Esophagus muscularis mucosa (tissue), 4 donors: ENCODE results near the gene SPOCK1.

Source experiments
- EP300 ChIP-seq: sonication (generic); formaldehyde crosslinking; IDR thresholded peaks from one replicate; pipeline ENCODE4 v1.6.1; 2017; ENCODE audit warnings: antibody characterized with exemption
- POLR2A ChIP-seq: fragments of 450-650 bp; IDR thresholded peaks from one replicate; pipeline ENCODE4 v1.6.1; 2017; ENCODE audit warnings: antibody characterized with exemption, moderate library complexity, mild to moderate bottlenecking, low read depth
- POLR2AphosphoS5 ChIP-seq, 2 donors: sonication (generic); formaldehyde crosslinking; IDR thresholded peaks; one replicate each; pipeline ENCODE4 v1.6.1; 2017; ENCODE audit warnings: antibody characterized with exemption in 2 of 2
- TF ChIP-seq, protein P1 (sequence below), 3 experiments: fragments of 200-600 bp in 2 of 3; fragments of 450-650 bp in 1 of 3; sonication (generic) in 2 of 3; IDR thresholded peaks; one replicate each; pipeline ENCODE4 v1.5.1; 2017 to 2019; ENCODE audit warnings: antibody characterized with exemption in 3 of 3, mild to moderate bottlenecking in 2 of 3, moderate library complexity in 1 of 3

DNA sequence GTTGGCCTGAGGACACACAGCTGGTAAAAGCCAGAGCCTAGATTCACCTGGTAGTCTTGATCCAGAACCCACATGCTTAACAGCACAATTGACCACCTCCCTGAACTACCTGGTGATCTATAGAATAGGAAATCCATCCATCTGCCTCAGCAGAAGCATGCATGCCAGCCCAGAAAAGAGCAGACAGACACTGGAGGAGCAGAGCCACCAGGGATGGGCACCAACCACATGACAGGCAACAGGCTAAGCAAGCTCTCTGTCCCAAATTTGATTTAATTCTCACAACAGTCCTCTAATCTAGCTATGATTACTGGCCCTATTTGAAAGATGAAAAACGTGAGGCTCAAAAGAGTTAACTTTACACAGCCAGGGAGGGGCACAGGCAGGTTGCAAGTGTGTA, 208.1 kb downstream of the SPOCK1 start:
- TF ChIP-seq, protein P1, sequence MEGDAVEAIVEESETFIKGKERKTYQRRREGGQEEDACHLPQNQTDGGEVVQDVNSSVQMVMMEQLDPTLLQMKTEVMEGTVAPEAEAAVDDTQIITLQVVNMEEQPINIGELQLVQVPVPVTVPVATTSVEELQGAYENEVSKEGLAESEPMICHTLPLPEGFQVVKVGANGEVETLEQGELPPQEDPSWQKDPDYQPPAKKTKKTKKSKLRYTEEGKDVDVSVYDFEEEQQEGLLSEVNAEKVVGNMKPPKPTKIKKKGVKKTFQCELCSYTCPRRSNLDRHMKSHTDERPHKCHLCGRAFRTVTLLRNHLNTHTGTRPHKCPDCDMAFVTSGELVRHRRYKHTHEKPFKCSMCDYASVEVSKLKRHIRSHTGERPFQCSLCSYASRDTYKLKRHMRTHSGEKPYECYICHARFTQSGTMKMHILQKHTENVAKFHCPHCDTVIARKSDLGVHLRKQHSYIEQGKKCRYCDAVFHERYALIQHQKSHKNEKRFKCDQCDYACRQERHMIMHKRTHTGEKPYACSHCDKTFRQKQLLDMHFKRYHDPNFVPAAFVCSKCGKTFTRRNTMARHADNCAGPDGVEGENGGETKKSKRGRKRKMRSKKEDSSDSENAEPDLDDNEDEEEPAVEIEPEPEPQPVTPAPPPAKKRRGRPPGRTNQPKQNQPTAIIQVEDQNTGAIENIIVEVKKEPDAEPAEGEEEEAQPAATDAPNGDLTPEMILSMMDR (IDR thresholded peaks at IDR 0.05), result no peak
- TF ChIP-seq POLR2A (no peak), EP300 (no peak), POLR2AphosphoS5 (IDR thresholded peaks at IDR 0.05) (no peak)
